PC-3 (cell line): ENCODE measurements around the gene SPEM3. TPM values are rescaled to one million over a fixed set of nuclear protein-coding genes. Genes with fewer than 3 reads are reported as not detected.

Experiments used
- ATAC-seq: fragments of 200-7000 bp; cut with Tn5 transposase; 2 replicates; pipeline ENCODE4 v1.9.1; 2020; ENCODE audit warnings: mild to moderate bottlenecking, moderate library complexity
- BruUV-seq: library from RNA; stranded (reverse); fragments of 400-500 nt; replicated peaks from 2 replicates; lab custom pipeline; 2021; lab: Mats Ljungman, UMichigan
- CTCF ChIA-PET: fragments of 300-600 bp; sonication (Branson Sonifier 250); formaldehyde crosslinking; loops from one replicate; lab custom pipeline; 2022; ENCODE audit warnings: antibody characterized with exemption; lab: Charles Lee
- POLR2A ChIA-PET: fragments of 300-600 bp; sonication (Branson Sonifier 250); formaldehyde crosslinking; loops from one replicate; lab custom pipeline; 2022; ENCODE audit warnings: antibody characterized with exemption; ENCODE audit not compliant: unreplicated experiment; lab: Charles Lee
- DNase-seq: peaks from one replicate; pipeline ENCODE4 v3.0.0-alpha.2; 2015
- H2AFZ ChIP-seq: fragments of 300-600 bp; sonication (generic); 2 replicates; pipeline ENCODE4 v1.6.0; 2016; ENCODE audit warnings: antibody characterized with exemption, low read length
- H3F3A ChIP-seq: fragments of 300-600 bp; sonication (generic); one replicate; pipeline ENCODE4 v1.6.0; 2017; ENCODE audit warnings: antibody characterized with exemption, low read length, control low read depth, mild to moderate bottlenecking; ENCODE audit not compliant: unreplicated experiment
- H3K27ac ChIP-seq: fragments of 300-600 bp; sonication (generic); 2 replicates; pipeline ENCODE4 v1.5.1; 2016; ENCODE audit warnings: mild to moderate bottlenecking, low read length
- H3K27me3 ChIP-seq: fragments of 300-600 bp; sonication (generic); 2 replicates; pipeline ENCODE4 v1.6.1; 2016; ENCODE audit warnings: low read length, mixed read lengths
- H3K36me3 ChIP-seq: fragments of 300-600 bp; sonication (generic); 2 replicates; pipeline ENCODE4 v1.6.1; 2016; ENCODE audit warnings: low read depth, mixed run types, low read length, mixed read lengths
- H3K4me1 ChIP-seq: fragments of 300-600 bp; sonication (generic); 2 replicates; pipeline ENCODE4 v1.5.1; 2016; ENCODE audit warnings: low read length; ENCODE audit not compliant: insufficient read depth
- H3K4me2 ChIP-seq: fragments of 300-600 bp; sonication (generic); 2 replicates; pipeline ENCODE4 v1.6.0; 2016; ENCODE audit warnings: low read length
- H3K4me3 ChIP-seq: fragments of 300-600 bp; sonication (generic); 2 replicates; pipeline ENCODE4 v1.5.1; 2016; ENCODE audit warnings: mild to moderate bottlenecking, low read length, mixed read lengths
- H3K79me2 ChIP-seq: fragments of 300-600 bp; sonication (generic); 2 replicates; pipeline ENCODE4 v1.6.1; 2017; ENCODE audit warnings: low read length, mixed read lengths
- H3K9ac ChIP-seq: fragments of 300-600 bp; sonication (generic); 2 replicates; pipeline ENCODE4 v1.6.0; 2016; ENCODE audit warnings: mild to moderate bottlenecking, low read length
- H3K9me2 ChIP-seq: fragments of 300-600 bp; sonication (generic); replicated peaks from 2 replicates; pipeline ENCODE4 v1.6.1; 2016; ENCODE audit warnings: mixed run types, low read length, mixed read lengths
- H3K9me3 ChIP-seq: fragments of 300-600 bp; sonication (generic); 2 replicates; pipeline ENCODE4 v1.6.1; 2016; ENCODE audit warnings: low read length, mixed read lengths
- H4K20me1 ChIP-seq: fragments of 300-600 bp; sonication (generic); 2 replicates; pipeline ENCODE4 v1.6.1; 2016; ENCODE audit warnings: low read length, mixed read lengths
- EZH2 ChIP-seq: fragments of 300-600 bp; sonication (generic); IDR thresholded peaks from one replicate; pipeline ENCODE4 v1.6.1; 2017; ENCODE audit warnings: antibody characterized with exemption, mild to moderate bottlenecking, low read length; ENCODE audit not compliant: unreplicated experiment
- EZH2phosphoT487 ChIP-seq: fragments of 300-600 bp; sonication (generic); IDR thresholded peaks from 2 replicates; pipeline ENCODE4 v1.6.1; 2018; ENCODE audit warnings: mild to moderate bottlenecking, antibody characterized with exemption, low read length, borderline replicate concordance
- intact Hi-C: fragments of 100-400 bp; cut with micrococcal nuclease; formaldehyde crosslinking; loops from 2 replicates; pipeline ENCODE4 v1.9.0; 2023
- total RNA-seq: library from RNA; depleted of rRNA; stranded (reverse); fragments of >200 nt; gene quantifications from 2 replicates; pipeline ENCODE4 v1.2.3, GENCODE V29; 2014
- TF ChIP-seq, protein P1 (sequence below): fragments of 300-600 bp; sonication (generic); conservative IDR thresholded peaks from 2 replicates; pipeline ENCODE4 v1.5.1; 2017; ENCODE audit warnings: antibody characterized with exemption, low read depth, mild to moderate bottlenecking, low read length

The SPEM3 gene
- total RNA-seq, 1 experiment from 2014 or later: not detected

- H3K36me3 ChIP-seq: no peaks in the 10 kb centered on the region
- DNase-seq: no peak
- H3K4me1 ChIP-seq: peaks cover 4% of the 10 kb centered on the region; the same call in 1 of the 2 replicates
- no peaks in the 10 kb centered on the region for H3K9me3 ChIP-seq
- no peaks in the 10 kb centered on the region for H3F3A ChIP-seq
- no peak overlapping the region for H3K4me3 ChIP-seq
- H3K79me2 ChIP-seq: no peaks in the 10 kb centered on the region
- H3K27me3 ChIP-seq: no peaks in the 10 kb centered on the region
- H2AFZ ChIP-seq: no peak overlapping the region
- BruUV-seq: no TSS peak
- no peaks in the 10 kb centered on the region for H3K9me2 ChIP-seq
- H4K20me1 ChIP-seq: no peaks in the 10 kb centered on the region
- no peak for ATAC-seq
- no peak overlapping the region for H3K9ac ChIP-seq
- POLR2A ChIA-PET: no interaction called here
- H3K4me2 ChIP-seq: no peak overlapping the region
- intact Hi-C loops: no loop called here
- no peak overlapping the region for H3K27ac ChIP-seq
- TF ChIP-seq EZH2 (no peak), EZH2phosphoT487 (no peak)
- TF ChIP-seq, protein P1, sequence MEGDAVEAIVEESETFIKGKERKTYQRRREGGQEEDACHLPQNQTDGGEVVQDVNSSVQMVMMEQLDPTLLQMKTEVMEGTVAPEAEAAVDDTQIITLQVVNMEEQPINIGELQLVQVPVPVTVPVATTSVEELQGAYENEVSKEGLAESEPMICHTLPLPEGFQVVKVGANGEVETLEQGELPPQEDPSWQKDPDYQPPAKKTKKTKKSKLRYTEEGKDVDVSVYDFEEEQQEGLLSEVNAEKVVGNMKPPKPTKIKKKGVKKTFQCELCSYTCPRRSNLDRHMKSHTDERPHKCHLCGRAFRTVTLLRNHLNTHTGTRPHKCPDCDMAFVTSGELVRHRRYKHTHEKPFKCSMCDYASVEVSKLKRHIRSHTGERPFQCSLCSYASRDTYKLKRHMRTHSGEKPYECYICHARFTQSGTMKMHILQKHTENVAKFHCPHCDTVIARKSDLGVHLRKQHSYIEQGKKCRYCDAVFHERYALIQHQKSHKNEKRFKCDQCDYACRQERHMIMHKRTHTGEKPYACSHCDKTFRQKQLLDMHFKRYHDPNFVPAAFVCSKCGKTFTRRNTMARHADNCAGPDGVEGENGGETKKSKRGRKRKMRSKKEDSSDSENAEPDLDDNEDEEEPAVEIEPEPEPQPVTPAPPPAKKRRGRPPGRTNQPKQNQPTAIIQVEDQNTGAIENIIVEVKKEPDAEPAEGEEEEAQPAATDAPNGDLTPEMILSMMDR: no peak
- CTCF ChIA-PET: no interaction called here
These were observed 19.8 kb upstream of the SPEM3 start for GRCh38 chr17:7408863-7409262.

DNA sequence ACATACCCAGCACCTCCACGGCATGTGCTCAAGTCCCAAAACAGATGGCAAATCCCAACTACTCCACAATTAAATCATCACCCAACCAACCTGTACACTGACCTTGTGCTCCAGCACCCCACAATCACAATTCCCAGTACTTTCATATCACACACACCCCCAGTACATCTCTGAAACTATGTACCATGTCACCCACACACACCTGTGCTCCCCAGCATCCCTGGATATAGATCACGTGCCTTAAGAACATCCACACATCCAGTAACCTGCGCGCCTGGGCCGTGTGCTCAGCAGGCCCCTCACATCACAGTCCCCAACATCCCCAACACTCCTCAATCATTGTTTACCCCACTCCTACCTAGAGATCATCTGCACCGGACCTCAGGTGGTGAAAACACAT is 18.9 kb upstream of the SPEM3 start:
- Histone ChIP-seq H3K9ac (no peak overlapping the region), H4K20me1 (no peaks in the 10 kb centered on the region), H3K4me1 (peaks cover 4% of the 10 kb centered on the region; the same call in 1 of the 2 replicates), H3F3A (no peaks in the 10 kb centered on the region), H3K27ac (no peak overlapping the region), H3K9me2 (no peaks in the 10 kb centered on the region), H3K79me2 (no peaks in the 10 kb centered on the region), H3K4me3 (no peak overlapping the region), H2AFZ (no peak overlapping the region), H3K27me3 (no peaks in the 10 kb centered on the region), H3K9me3 (no peaks in the 10 kb centered on the region), H3K36me3 (no peaks in the 10 kb centered on the region), H3K4me2 (no peak overlapping the region)
- POLR2A ChIA-PET: no interaction called here
- ATAC-seq (no peak), DNase-seq (no peak)
- CTCF ChIA-PET: no interaction called here
- BruUV-seq: no TSS peak
- TF ChIP-seq EZH2 (no peak), EZH2phosphoT487 (no peak)
- TF ChIP-seq, protein P1: no peak
- intact Hi-C loops: no loop called here

GRCh38 chr17:7410634-7411426 is 17.8 kb upstream of the SPEM3 start:
- no peak overlapping the region for H3K4me3 ChIP-seq
- peaks cover 1% of the 10 kb centered on the region; the same call in 1 of the 2 replicates for H3K4me1 ChIP-seq
- DNase-seq (no peak), ATAC-seq (no peak)
- POLR2A ChIA-PET: no interaction called here
- no peaks in the 10 kb centered on the region for H3K9me3 ChIP-seq
- H4K20me1 ChIP-seq: no peaks in the 10 kb centered on the region
- no peaks in the 10 kb centered on the region for H3K27me3 ChIP-seq
- H3K4me2 ChIP-seq: no peak overlapping the region
- TF ChIP-seq EZH2phosphoT487: no peak
- TF ChIP-seq EZH2: no peak
- TF ChIP-seq, protein P1: no peak
- no peaks in the 10 kb centered on the region for H3K9me2 ChIP-seq
- intact Hi-C loops: no loop called here
- H3K9ac ChIP-seq: no peak overlapping the region
- no TSS peak for BruUV-seq
- CTCF ChIA-PET: no interaction called here
- no peaks in the 10 kb centered on the region for H3K79me2 ChIP-seq
- no peaks in the 10 kb centered on the region for H3K36me3 ChIP-seq
- H3K27ac ChIP-seq: no peak overlapping the region
- H2AFZ ChIP-seq: no peak overlapping the region
- no peaks in the 10 kb centered on the region for H3F3A ChIP-seq
